Adrenal gland (tissue), 5 donors: Measurements from ENCODE around the gene PTPN18.

ENCODE experiments used
- CTCF ChIP-seq, 6 experiments: fragments of 450-650 bp in 4 of 6; fragments of 200-600 bp in 2 of 6; sonication (generic) in 1 of 6; IDR thresholded peaks; 1 replicate in 5 of 6; 2 replicates in 1 of 6; pipeline versions ENCODE4 v1.5.1 to v1.8.0; 2016 to 2021; ENCODE audit warnings: antibody characterized with exemption in 6 of 6, mild to moderate bottlenecking in 2 of 6, moderate library complexity in 1 of 6
- POLR2A ChIP-seq, 2 donors: fragments of 450-650 bp; IDR thresholded peaks; one replicate each; pipeline ENCODE4 v1.6.1; 2017; ENCODE audit warnings: antibody characterized with exemption in 2 of 2, mild to moderate bottlenecking in 2 of 2, moderate library complexity in 1 of 2
- donor health status: DM: no; HTN: no; CAD: no.

DNA sequence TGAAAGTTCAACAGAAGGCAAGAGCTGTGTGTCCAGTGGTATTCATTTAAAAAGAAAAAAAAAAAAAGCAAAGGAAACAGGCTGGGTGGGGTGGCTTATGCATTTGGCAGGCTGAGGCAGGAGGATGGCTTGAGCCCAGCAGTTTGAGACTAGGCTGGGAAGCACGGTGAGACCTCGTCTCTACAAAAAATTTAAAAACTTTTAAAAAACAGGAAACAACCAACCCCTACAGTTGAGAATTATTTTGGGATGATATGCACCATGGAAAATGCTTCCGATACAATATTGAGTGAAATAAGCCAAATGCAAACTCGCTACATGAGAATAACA, 31.2 kb downstream of the PTPN18 start:
- no peak for TF ChIP-seq POLR2A (IDR thresholded peaks at IDR 0.05)
- no peak for TF ChIP-seq CTCF (IDR thresholded peaks at IDR 0.05)
